ENCODE measurements around the gene ZNF570. TPM values are rescaled to one million over a fixed set of nuclear protein-coding genes. Genes with fewer than 3 reads are reported as not detected.

ZNF570 gene
- total RNA-seq, 1 donor from 2014 or later = 8.6 TPM

Other genes starting within 250 kb of the ZNF570 start
- 7.0 and 9.3 TPM in 2 replicates for gene ZNF527, start 98.3 kb upstream of the ZNF570 start, total RNA-seq
- 5.2 and 5.7 TPM in 2 replicates for gene ZNF569, start 1.9 kb upstream of the ZNF570 start, total RNA-seq
- gene ZNF793, start 37.6 kb downstream of the ZNF570 start, total RNA-seq = 1.1 and 4.2 TPM in 2 replicates
- 1.5 and 2.0 TPM in 2 replicates for gene ZNF571, start 125.4 kb downstream of the ZNF570 start, total RNA-seq
- gene ZNF540, start 125.5 kb downstream of the ZNF570 start, total RNA-seq = 0.18 and 0.34 TPM in 2 replicates
- 6.8 and 17.8 TPM in 2 replicates for gene ZFP30, start 186.1 kb downstream of the ZNF570 start, total RNA-seq

All from glomerular endothelial cell (primary cell).